Measurements from ENCODE around the gene TRMU.

The TRMU gene

DNA sequence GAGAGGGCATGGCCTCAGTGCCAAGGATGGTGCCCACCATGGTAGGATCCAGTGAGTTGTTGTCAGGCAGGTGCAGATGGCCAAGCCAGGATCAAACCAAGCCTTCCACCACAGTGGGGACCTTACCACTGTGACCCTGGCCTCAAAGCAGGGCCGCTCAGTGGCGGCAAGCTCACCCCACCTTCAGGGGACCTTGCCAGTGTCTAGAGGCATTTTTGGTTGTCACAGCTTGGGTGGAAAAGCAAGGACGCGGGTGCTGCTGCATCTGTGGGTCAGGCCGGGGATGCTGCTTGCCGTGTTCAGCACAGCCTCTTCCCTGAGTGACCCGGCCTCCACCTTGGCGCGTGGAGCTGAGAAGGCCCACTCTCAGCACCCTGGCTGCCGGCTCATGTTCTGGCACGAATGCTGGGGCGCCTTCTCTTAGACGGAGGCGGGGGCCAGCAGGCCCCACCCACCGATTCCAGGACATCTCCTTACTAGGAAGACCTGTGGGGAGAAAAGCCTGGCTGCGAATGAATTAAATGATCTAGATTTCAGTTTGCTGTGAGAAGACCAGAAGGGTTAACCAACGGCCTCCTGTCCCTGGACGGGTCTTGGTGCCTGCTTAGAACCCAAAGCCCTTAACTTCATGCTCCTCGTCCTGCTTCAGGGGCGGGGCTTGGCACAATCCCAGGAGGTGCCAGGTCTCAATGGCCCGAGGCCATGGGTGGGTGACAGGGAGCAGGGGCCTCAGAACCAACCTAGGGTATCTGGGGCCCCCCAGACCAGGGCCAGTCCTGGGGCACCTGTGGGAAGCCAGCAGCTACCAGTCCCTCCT lies 18.9 kb downstream of the TRMU start:
- DNase-seq (ENCODE audit: extremely low read depth, low read depth): no peak
- TF ChIP-seq, protein P1, sequence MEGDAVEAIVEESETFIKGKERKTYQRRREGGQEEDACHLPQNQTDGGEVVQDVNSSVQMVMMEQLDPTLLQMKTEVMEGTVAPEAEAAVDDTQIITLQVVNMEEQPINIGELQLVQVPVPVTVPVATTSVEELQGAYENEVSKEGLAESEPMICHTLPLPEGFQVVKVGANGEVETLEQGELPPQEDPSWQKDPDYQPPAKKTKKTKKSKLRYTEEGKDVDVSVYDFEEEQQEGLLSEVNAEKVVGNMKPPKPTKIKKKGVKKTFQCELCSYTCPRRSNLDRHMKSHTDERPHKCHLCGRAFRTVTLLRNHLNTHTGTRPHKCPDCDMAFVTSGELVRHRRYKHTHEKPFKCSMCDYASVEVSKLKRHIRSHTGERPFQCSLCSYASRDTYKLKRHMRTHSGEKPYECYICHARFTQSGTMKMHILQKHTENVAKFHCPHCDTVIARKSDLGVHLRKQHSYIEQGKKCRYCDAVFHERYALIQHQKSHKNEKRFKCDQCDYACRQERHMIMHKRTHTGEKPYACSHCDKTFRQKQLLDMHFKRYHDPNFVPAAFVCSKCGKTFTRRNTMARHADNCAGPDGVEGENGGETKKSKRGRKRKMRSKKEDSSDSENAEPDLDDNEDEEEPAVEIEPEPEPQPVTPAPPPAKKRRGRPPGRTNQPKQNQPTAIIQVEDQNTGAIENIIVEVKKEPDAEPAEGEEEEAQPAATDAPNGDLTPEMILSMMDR (IDR thresholded peaks at IDR 0.05; ENCODE audit: low read depth, low read length): no peak

DNA sequence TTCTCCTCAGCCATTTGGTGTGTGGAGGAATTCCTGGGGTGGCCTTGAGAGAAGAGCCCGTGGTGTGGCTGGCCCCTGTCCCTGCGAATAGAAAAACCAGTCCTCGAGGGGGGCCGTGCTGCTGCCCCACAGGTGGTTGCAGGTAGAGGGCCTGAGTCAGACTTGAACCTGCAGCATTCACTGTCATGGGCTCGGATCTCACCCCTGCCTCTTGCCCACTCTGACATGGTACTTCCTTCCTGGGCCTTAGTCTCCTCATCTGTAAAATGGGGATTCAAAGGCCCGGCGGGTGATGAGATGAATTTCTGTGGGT lies 19.4 kb downstream of the TRMU start:
- no peak for DNase-seq (ENCODE audit: extremely low read depth, low read depth)
- TF ChIP-seq, protein P1 (IDR thresholded peaks at IDR 0.05; ENCODE audit: low read depth, low read length): no peak

DNA sequence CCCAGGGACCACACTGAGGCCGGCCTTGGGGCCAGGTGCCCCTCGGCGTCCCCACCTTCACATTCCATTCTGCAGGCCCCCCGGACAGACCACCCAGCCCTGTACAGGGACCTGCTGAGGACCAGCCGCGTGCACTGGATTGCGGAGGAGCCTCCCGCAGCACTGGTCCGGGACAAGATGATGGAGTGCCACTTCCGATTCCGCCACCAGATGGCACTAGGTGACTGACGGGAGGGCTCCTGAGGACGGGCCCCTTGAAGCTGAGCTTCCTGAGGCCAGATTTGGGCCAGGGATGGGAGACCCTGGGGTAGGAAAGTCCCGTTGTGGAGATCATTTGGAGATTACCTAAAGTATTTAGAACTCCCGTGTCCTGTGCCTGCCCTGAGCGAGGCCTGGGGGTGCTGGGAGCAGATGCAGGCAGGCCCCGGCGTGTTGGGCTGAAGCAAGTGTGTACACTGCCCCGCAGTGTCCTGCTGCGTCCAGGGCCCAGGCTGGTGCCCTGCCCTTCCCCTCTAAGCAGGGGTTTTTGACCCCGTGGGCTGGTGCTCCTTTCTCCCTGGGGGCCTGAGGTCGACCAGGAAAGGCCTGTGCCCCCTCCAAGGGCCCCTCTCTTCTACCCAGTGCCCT lies 20.0 kb downstream of the TRMU start:
- TF ChIP-seq, protein P1 (IDR thresholded peaks at IDR 0.05; ENCODE audit: low read depth, low read length): peak; percentile 81
- DNase-seq (ENCODE audit: extremely low read depth, low read depth): no peak

DNA sequence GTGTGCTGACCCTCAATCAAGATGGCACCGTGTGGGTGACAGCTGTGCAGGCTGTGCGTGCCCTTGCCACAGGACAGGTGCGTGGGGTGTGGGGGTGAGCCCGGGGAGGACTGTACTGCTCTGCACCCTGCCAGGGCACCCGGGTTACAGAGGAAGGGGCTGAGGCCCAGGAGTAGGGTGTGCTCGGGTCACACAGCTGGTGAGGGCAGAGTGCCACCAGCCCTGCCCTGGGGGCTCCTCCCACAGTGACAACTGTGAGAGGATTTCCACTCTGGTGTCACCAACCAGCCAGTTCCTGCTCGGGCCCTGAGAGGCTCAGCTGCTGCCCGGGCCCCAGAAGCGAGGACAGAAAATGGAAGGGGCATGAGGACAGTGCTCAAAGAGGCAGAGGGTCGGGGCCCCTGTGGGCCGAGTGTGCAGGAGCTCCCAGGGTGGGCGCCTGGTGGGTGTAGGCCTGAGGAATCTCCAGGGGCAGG lies 20.5 kb downstream of the TRMU start:
- DNase-seq (ENCODE audit: extremely low read depth, low read depth): no peak
- TF ChIP-seq, protein P1 (IDR thresholded peaks at IDR 0.05; ENCODE audit: low read depth, low read length): no peak

DNA sequence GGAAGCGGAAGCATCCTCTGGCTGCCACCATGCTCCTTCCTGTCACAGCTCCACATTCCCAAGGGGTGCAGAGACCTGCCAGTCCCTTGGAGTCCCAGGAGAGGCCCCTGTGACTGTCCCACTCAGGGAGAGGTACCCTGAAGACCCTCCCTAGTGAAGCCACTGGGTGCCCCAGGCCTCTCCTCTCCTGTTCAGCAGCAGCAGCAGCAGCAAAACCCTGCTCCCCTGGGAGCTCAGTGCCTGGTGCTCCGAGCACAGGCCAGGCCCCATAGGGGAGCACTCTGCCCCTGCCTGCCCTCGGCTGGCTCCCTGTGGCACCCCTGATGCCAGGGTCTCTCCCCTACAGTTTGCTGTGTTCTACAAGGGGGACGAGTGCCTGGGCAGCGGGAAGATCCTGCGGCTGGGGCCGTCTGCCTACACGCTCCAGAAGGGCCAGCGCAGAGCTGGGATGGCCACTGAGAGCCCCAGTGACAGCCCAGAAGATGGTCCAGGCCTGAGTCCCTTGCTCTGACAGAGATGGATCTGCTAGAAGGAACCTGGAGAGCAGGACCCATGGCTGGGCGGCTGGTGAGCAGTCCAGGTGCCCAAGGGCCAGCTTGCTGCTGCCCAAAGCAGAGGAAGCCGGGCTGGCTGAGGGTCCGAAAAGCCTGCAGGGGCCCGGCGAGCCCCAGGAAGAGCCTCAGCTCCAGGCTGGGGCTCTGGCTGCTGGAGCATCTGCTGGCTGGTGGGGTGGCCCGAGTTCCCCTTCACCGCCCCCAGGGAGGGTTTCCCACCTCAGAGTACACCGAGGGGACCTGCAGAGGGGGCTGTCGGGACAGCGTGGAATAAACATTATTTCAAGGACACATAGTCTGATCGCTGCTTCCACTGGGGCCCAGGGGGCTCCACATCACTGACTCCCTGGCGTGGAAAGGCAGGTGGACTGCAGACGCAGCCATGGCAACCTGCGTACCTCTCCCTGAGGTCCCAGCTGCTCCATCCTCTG lies 21.3 kb downstream of the TRMU start:
- TF ChIP-seq, protein P1 (IDR thresholded peaks at IDR 0.05; ENCODE audit: low read depth, low read length): no peak

DNA sequence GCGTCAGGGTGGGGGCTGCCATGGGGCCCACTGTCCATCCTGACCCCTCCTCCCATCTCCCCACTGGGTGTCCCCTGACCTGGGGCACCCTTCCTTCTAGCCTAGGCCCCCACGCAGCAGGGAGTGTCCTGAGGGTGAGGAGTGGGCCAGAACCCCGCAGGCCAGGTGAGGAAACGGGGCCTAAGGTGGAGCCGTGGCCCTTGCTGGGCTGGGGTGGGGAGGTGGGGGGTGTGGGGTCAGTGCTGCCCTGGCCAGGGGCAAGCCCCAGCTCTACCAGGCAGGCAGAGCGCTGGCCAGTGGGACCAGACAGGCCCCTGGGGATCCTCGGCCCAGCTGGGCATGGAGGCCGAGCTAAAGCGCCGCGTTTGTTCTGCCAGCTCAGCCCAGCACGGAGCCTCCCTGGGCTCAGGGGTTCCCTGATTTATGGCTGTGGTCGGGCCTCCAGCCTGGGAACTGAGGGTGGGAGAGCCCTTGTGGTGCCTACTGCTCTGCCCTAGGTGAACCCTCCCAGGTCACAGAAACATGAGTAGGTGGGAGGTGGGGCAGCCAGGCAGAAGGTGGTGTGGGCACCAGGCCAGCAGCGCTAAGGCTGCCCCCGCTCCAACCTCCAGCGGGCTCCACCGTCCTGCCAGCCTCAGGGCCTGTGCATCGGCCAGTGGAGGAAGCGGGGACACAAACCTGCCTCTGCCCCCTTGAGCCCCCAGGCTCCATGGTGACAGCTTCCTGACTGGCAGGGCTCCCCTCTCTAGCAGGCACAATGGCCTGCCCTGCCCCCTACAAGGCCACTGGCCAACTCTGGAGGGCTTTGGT lies 22.4 kb downstream of the TRMU start:
- TF ChIP-seq, protein P1 (IDR thresholded peaks at IDR 0.05; ENCODE audit: low read depth, low read length): no peak
- no peak for DNase-seq (ENCODE audit: extremely low read depth, low read depth)

More for the DNA sequence above, 21.3 kb downstream of the TRMU start:
- no peak for DNase-seq (ENCODE audit: extremely low read depth, low read depth)
